HK-2 (cell line): ENCODE results near the gene FLNA.
"Not testable (repeated sequence)": the region's sequence is repeated elsewhere in the genome, so short reads cannot be mapped to it uniquely, and the experiment has no call there.

Source experiments
- DNase-seq: peaks from one replicate; pipeline ENCODE4 v3.0.0-alpha.2; 2018; ENCODE audit not compliant: unreplicated experiment

The FLNA gene

DNA sequence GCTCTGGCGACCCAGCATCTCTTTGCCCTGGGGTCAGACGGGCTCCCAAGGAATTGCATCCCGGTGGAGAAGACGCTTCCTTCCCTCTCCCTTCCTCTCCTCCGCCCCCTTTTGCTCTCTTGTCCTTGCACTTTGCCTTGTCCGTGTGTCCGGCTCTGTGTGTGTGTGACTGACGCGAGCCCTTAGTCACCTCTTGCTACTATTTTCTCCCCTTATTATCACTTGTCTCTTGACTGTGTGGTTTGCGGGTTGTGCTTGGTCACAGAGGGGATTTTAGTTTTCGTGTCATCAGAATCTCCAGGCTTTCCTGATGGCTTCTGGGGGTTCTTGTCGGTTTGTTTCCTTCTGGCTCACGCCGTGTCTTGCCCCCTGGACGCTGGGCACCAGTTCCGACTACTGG, 31.4 kb downstream of the FLNA start:
- not testable (repeated sequence) for DNase-seq

DNA sequence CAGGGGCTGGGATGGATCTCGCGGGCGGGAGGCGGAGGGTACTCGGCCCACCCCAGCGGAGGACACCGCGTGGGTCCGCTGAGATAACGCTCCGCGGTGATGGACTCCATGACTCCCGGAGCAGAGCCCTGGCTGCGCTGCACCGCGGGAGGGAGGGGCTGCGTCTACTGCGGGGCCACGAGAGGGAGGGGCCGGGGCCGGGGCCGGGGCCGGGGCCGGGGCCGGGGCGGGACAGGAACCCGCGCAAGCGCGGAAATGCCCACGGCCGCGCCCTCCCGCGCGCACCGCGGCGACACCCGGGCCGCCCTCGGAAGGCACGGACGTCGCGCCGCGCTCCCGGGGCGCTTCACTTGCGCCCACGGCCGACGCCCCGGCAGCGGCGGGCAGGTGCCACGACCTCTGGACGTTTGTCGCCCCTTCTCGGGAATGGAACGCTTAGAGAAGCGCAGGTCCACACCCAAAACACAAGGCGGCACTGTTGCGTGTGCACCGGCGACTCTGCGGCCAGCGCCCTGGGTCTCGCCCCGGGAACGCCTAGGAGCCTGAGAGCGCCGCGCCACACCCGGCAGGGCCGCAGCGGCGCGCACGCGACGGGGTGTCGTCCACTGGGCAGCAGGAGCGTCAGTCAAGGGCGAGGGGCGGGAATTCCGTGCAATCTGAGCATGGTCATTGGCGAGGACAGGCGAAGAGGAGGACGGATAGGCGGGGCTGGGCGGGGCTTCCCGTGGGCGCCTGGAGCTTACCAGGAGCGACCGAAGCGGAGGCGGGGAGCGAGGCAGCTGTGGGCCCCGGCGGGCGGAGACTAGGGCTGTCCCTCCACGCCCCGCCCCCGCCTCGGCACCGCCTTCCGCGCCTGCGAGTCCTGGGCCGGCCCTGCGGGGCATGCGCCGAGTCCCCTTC, 32.8 kb downstream of the FLNA start:
- not testable (repeated sequence) for DNase-seq

DNA sequence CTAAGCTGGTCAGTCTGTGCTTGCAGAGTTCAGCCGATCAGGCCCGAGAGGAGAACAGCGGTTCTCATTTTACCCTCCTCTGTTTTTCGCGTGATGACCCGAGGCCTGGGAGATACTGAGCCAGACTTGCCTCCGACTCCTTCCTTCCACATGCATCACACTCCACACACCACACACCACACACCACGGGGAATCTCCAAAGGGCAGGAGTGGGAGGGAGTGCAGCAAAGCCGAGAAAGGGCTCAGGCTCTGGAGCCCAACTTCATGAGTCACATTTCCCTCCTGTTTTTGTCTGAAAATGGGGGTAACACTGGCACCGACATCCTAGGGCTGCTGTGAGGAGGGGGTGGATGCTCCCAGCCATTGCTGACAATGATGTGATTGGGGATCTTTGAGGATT, 39.9 kb downstream of the FLNA start:
- no peak for DNase-seq

DNA sequence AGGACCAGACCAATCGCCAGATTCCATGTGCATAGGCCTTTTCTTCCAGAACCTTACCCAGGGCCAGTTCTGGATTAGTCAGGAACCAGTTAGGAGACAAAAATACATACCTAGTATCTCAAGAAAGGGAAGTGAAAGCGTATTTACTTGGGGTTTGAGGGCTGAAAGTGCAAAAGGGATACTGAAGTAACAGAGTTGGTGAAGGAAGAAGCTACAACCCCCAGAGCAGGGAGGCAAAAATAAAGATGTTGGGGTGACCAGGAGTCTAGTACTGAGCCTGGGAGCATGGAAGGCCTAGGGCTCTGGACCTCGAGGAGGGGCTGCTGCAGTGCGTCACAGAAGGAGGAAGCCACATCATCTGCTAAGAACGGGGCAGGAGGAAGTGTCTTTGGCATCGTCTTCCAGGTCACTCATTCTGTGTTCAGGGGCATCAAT, 40.6 kb downstream of the FLNA start:
- no peak for DNase-seq

DNA sequence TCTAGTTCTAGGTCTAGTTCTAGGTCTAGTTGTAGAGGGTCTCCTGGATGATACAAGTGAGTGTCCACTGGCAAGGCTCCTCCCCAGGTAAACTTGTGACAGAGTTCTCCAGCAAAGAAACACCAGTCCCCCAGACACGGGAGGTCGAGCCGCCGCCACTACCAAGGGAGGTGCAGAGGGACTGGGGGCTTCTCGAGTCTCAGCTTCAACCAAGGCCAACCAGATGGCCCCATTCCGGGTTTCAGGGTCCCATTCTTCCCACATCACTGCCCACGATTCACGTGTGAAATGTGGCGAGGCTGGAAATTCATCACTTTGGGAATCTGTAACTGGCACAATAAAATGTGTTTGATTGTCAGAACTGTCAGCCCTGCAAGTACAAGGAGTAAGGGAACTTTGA, 41.3 kb downstream of the FLNA start:
- no peak for DNase-seq

DNA sequence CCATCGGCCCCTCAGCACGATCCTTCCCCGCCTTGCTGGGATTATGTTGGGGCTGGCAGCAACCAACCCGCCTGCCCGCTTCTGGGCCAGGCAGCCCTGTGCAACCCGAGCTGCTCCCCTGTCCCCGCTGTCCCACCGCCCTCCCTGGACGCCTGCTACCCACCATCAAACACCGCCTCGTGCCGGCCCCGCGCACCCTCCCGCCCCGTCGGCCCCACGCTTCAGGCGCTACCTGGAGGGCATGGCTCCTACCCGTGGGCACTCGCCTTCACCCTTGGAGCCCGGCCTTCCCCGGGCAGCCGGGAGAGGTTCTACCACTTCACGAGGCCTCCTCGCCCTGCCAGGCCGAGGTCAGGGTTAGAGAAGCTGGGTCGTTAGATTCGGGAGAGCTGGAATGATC, 41.9 kb downstream of the FLNA start:
- no peak for DNase-seq

DNA sequence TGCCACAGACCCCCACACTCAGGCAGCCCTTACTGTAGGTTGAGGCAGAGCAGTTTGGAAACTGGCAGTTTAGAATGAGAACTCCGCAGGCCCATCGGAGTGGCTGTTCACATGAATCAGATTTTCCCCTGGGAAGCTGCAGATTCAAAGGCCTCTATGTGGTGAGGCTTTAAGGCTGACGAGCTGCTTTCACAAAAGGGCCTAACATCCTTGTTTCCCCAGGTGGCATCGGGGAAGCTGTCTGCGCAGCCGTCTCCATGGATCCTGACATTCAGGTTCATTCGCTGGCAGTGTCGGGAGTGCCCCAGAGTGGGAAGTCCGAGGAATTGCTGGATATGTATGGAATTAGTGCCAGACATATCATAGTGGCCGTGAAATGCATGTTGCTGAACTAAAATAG, 45.1 kb downstream of the FLNA start:
- no peak for DNase-seq

DNA sequence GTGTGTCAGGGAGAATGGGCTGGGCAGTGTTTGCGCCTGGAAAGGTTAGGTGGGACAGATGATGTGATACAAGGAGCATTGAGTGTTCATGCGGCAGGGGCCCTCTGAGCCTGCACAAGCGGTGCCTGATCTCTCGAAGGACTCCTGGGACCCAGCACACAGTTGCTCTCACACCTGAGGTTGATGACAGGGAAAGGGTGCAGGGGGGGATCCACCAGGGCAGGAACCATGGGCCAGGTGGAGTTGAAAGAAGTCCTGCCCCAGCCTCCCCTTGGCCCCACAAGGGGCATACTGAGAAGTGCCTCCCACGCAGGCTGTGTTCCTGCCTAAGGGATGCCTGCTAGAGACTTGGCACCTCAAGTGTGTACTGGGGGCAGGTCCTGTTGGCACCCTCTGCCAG, 45.8 kb downstream of the FLNA start:
- DNase-seq = no peak

DNA sequence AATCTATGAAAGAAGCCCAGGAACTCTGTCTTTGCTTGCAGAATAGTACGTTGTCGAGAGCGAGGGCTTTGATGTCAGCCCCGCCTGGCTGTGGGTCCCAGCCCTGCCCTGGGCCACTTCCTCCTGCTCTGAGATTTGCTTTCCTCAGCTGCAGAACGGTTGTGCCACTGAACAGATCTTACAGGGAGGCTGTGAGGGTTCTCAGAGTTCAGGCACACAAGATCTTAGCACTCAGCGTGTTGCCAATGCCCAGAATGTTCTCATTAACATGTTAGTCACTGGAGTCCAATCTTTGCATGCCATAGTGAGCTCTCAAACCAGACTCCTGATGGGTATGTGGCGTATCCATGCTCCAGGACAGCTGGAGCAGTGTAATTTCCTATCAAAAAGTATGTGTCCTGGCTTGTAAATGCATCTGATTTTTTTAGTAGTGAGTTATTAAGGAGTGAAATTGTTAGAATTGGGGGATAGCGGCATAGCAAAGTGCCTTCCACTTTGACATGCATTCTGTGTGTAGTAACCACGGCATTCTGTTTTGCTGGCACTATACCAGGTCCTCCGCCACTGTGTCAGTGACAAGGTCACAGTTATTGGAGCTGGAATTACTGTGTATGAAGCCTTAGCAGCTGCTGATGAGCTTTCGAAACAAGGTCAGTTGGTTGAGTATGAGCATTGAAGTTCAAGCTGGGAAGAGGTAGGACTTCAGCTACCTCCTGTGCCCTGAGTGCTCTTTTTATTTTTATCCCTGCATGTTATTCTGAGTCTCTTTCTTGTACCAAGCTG, 47.2 kb downstream of the FLNA start:
- no peak for DNase-seq

DNA sequence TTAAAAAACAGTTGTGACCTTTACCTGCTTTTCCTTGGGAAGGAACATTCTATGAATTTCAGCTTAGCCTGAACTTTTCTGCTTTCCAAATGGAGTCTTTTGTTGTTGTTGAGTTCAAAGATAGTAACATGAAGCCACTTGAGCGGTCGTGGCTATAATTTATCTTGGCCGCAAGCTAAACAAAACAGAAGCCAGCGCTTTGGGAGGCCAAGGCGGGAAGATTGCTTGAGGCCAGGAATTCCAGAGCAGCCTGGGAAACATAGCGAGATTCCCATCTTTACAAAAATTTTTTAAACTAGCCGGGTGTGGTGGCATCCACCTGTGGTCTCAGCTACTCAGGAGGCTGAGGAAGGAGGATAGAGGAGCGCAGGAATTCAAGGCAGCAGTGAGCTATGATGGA, 48.9 kb downstream of the FLNA start:
- DNase-seq = no peak

DNA sequence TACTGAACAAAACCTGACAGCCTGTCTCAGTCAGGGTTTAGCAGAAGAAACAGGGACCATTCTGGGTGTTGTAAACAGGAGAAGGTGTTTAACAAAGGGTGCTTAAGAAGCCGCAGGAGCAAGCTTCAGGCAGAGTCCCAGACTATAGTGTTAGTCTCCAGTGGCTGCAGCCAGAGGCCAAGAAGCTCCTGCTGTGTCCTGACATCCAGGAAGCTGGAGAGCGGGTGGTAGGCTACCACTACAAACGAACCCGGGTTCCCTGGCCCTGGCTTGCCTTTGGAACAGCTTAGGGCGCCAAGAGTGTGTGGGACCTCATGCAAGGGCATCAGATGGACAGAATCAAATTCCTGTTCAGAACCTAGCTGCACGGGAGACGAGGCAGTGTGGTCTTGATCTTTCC, 50.9 kb downstream of the FLNA start:
- no peak for DNase-seq

DNA sequence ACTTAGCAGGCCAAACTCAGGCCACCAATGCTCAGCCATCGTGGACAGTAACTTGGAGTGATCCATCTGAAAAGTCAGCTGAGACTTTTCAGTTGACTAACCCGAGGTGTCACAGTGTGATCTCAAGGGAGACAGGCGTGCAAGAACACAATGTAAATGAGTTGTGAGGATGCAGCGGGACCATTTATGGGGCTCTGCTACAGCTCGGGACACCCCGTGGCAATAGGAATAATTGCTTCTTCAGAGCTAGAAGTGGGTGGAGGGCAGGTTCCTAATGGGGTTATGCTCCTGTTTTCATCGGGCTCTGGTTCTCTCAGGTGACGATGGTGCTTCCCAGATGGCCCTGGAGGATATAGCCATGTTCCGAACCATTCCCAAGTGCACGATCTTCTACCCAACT, 51.5 kb downstream of the FLNA start:
- DNase-seq = no peak

DNA sequence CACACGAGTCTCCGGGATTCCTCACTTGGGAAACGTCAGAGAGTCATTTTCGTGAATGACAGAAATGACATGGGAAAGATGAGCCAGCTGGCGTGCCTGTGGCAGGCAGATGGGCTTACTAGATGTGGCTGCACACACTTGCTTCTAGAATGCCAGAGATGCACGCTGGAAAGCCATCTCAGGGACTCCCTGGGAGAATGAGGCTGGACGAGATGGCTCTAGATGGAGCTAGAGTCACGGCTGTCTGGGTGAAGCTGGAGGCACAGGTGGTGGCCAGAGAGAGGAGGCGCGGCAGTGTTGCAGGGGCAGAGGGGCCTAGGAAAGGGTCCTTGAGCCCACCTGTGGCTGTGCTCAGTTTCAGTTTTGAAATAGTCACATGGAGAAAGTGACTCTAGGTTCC, 52.8 kb downstream of the FLNA start:
- no peak for DNase-seq

DNA sequence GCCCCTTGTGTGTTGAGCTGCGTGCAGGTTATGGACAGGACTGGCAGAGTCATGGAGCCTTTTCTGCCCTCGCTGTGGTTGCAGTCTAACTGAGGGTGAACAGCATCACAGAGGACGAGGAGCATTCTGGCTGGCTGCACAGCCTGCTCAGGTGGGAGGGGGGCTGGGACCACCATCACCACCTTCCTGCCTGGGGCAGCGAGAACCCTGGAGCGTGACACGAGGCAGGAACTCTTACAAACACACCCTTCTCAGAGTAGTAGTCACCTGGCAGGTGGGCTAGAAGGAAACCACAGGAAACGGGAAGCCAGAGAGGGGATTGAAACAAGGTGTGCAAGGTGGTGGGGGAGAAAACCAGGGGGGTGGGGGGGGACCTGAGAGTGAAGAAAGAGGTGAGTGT, 53.3 kb downstream of the FLNA start:
- DNase-seq = no peak

DNA sequence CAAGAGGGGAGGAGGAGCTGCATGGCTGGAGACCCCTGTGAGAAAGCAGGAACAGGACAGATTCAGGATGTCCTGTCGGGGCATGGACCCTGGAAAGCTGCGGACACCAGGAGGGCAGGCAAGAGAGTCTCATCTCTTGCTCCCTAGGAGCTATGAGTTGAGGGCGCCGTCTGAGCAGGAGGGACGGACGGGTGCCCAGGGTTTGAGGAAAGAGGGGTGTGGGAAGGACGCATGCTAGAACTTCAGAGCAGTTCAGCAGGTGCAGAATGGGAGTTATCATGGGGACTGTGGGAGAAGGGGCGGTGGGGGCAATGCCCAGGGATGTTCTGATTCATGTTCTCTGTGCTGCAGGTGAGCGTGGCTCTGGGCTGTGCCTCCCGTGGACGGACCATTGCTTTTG, 54.0 kb downstream of the FLNA start:
- DNase-seq = no peak

DNA sequence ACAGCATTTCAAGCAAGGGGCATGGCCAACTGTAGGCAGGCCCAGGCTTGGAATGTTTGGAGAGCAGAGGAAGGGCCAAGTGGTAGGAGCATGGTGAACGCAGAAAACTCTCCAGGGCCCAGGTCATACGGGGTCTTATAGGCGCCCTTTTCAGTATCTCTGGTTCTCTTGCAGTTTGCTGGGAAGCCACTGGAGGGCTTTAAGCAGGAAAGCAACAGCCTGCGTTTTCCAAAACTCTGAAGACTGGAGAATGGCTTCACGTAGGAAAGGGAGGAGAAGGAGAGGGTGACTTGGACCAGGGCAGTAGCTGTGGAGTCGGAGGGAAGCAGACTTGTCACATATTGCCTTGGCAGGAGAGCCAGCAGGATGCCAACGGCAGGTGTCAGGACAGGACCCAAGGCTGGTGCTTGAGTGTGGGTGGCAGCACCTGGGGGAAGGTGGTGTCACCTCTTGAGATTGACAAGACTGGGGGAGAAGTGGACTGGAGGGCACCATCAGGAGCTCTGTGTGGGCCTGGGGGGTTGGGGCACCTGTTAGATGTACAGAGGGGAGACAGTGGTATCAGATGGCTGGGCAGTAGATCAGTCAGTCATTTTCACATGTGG, 56.9 kb downstream of the FLNA start:
- DNase-seq = no peak

DNA sequence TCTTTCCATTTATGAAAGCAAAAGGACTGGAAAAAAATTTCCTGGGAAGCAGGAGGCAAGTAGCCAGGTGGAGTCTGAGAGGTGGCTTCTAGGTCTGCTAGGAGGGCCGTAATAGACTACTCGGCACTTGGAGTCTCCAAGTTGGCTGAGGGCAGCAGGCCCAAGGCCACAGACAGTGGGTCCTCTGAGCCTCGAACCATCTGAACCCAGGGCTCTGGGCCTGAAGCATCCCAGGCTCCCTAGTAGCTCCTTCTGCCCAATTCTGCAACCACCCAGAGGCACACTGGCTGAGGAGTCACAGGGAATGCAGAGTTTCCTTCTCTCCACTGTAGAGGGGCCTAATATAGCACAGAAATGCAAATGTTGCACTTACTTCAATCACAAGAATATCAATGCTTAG, 59.0 kb downstream of the FLNA start:
- DNase-seq = no peak

DNA sequence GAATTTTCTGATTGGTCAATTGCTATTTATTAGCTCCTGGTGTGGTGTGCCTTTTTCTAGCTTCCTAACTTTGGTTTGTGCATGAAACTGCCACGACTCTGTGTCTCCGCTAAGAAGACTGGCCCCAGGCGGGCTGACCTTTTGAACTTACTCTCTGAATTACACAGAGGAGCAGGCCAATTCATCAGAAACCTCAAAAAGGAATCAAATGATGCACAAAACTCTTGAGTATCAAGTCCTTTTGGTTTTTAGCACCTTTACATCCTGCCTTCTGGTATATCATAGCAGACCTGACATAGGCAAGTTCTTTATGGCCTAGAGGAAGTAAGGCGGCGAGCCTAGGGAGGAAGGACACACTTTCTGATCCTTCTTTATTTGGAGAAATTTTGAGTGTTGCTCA, 61.3 kb downstream of the FLNA start:
- no peak for DNase-seq

DNA sequence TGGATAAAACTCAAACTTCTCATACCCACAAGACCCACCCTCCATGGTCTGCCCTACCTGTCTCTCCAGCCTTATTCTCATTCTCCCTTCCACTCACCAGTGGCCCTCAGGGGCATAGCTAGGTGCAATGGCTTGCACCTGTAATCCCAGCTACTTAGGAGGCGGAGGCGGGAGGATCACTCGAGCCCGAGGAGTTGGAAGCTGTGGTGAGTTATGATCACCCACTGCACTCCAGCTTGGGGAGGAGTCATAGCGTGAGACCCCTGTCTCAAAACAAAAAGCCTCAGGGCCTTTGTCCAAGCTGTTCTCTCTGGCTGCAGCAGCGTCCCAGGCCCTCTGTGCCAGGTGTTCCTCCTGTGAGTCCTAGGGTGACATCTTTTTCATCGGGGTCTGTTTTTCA, 62.3 kb downstream of the FLNA start:
- no peak for DNase-seq

DNA sequence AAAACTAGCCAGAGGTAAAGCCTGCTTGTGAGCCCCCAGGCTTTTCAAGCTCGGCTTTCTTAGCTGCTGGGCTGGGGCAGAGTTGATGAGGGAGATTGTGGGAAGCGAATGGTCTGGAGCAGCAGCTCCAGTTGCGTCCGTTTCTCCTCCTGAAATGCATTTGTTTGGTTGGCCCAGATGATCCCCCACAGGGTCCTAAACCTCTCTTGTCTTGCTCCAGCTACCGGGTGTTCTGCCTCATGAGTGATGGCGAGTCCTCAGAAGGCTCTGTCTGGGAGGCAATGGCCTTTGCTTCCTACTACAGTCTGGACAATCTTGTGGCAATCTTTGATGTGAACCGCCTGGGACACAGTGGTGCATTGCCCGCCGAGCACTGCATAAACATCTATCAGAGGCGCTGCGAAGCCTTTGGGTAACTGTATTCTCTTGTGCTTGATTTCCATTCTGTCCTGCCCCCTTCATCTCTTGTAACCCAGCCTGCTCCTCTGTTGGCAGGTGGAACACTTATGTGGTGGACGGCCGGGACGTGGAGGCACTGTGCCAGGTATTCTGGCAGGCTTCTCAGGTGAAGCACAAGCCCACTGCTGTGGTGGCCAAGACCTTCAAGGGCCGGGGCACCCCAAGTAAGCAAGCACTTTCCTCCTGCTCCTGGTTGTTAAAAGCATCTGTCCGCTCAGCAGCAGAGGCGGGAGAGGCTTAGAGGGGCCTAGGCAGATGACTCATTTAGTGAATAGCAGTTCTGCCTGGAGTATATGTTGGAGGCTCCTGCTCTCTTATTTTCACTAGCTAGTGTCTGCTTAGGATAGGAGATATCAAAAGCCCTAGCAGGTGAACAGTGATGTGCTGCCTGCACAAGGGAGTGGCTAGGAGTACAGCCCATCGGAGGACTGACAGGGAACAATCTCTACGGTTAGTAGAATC, 63.6 kb downstream of the FLNA start:
- DNase-seq = no peak

DNA sequence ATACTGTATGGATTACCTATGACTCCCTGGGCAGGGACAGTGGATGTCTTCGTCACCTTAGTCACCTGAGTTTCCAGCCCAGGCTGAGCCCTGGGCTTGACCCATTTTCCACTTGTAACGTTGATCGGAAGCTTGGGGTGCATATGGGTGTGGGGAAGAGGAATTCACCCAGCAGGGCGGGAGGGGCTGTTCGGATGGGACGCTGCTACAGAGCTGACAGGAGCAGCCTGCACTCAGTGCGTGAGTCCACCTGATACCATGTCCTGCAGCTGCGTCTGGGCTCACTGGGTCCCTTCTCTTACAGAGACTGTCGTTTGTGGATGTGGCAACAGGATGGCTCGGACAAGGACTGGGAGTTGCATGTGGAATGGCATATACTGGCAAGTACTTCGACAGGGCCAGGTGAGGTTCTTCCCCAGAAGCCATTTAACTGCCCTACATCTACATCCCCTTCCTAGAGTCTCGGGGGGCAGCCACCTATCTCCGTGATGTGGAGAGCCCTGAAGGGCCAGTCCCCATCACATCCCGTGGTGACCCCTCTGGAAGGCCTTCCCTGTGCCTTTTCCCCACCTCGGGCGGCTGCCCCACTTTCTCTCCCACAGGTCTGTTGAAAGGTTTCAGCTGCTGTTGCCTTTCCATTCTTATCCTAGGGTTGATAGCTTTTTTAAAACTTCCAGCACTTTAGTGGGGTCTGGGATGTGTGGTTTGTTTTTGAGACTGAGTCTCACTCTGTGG, 65.2 kb downstream of the FLNA start:
- no peak for DNase-seq
